Liver (tissue), 9 donors: ENCODE data around the gene DCXR. TPM values are rescaled to one million over a fixed set of nuclear protein-coding genes. Genes with fewer than 3 reads are reported as not detected.

Source experiments
- DNase-seq: peaks from one replicate; pipeline ENCODE4 v3.0.0-alpha.2; 2017; ENCODE audit warnings: low spot score
- H3K27ac ChIP-seq, 2 donors: one replicate each; pipeline ENCODE4 v1.7.0; 2013; ENCODE audit warnings: inconsistent platforms in 2 of 2, low read length in 2 of 2, control low read depth in 1 of 2, low read depth in 1 of 2, mild to moderate bottlenecking in 1 of 2
- H3K27me3 ChIP-seq, 4 donors: one replicate each; pipeline versions ENCODE4 v1.6.1 to v1.7.0; 2013; ENCODE audit warnings: low read length in 3 of 4, inconsistent platforms in 1 of 4, mild to moderate bottlenecking in 1 of 4, moderate library complexity in 1 of 4; ENCODE audit not compliant: control insufficient read depth in 4 of 4, insufficient read depth in 4 of 4
- H3K36me3 ChIP-seq, 4 donors: one replicate each; pipeline versions ENCODE4 v1.6.1 to v1.7.0; 2013; ENCODE audit warnings: low read length in 3 of 4, mild to moderate bottlenecking in 3 of 4, low read depth in 1 of 4, moderate library complexity in 1 of 4; ENCODE audit not compliant: control insufficient read depth in 4 of 4, insufficient read depth in 3 of 4
- H3K4me1 ChIP-seq, 4 donors: one replicate each; pipeline versions ENCODE4 v1.6.1 to v1.7.0; 2013; ENCODE audit warnings: low read length in 3 of 4, mild to moderate bottlenecking in 3 of 4, moderate library complexity in 1 of 4; ENCODE audit not compliant: control insufficient read depth in 4 of 4, insufficient read depth in 4 of 4
- H3K4me3 ChIP-seq, 3 donors: one replicate each; pipeline versions ENCODE4 v1.6.1 to v1.7.0; 2013; ENCODE audit warnings: low read length in 3 of 3, control low read depth in 1 of 3, low read depth in 1 of 3, mild to moderate bottlenecking in 1 of 3
- H3K9ac ChIP-seq, 2 donors: one replicate each; pipeline ENCODE4 v1.7.0; 2013; ENCODE audit warnings: low read length in 2 of 2, mild to moderate bottlenecking in 2 of 2, moderate library complexity in 2 of 2, control low read depth in 1 of 2, low read depth in 1 of 2
- H3K9me3 ChIP-seq, 4 donors: one replicate each; pipeline versions ENCODE4 v1.6.1 to v1.7.0; 2013; ENCODE audit warnings: low read length in 3 of 4; ENCODE audit not compliant: control insufficient read depth in 4 of 4
- CTCF ChIP-seq: fragments of 150-350 bp; IDR thresholded peaks from 2 replicates; pipeline ENCODE4 v1.5.1; 2017; ENCODE audit warnings: improper control_type of control experiment, low read depth, low read length; ENCODE audit not compliant: missing input control
- FOXA1 ChIP-seq: IDR thresholded peaks from 2 replicates; pipeline ENCODE4 v1.6.1; 2016; ENCODE audit warnings: antibody characterized with exemption
- GABPA ChIP-seq, 2 donors: IDR thresholded peaks in 1 of 2; conservative IDR thresholded peaks in 1 of 2; 2 replicates each; pipeline ENCODE4 v1.6.1; 2016; ENCODE audit warnings: antibody characterized with exemption in 2 of 2, mild to moderate bottlenecking in 1 of 2, moderate library complexity in 1 of 2
- HNF4A ChIP-seq, 2 donors: conservative IDR thresholded peaks; 2 replicates each; pipeline ENCODE4 v1.6.1; 2016; ENCODE audit warnings: antibody characterized with exemption in 2 of 2, mild to moderate bottlenecking in 2 of 2
- JUND ChIP-seq, 2 donors: IDR thresholded peaks; 2 replicates each; pipeline ENCODE4 v1.6.1; 2016; ENCODE audit warnings: antibody characterized with exemption in 2 of 2
- MAX ChIP-seq: IDR thresholded peaks from 2 replicates; pipeline ENCODE4 v1.6.1; 2016; ENCODE audit warnings: antibody characterized with exemption
- NR2F2 ChIP-seq: IDR thresholded peaks from 2 replicates; pipeline ENCODE4 v1.6.1; 2016; ENCODE audit warnings: antibody characterized with exemption
- RAD21 ChIP-seq, 2 donors: IDR thresholded peaks; 2 replicates each; pipeline ENCODE4 v1.6.1; 2016; ENCODE audit warnings: antibody characterized with exemption in 2 of 2, mild to moderate bottlenecking in 2 of 2
- WGBS: extraction: QIAGEN DNeasy Blood & Tissue Kit; methylation state at CpG from one replicate; pipeline ENCODE4 v1.1.7; 2013; 5-methylcytosine and 5-hydroxymethylcytosine counted together
- polyA plus RNA-seq, 2 donors: library from polyadenylated mRNA; stranded (reverse) in 1 of 2; unstranded in 1 of 2; fragments of 200-250 nt in 1 of 2; fragments of >200 nt in 1 of 2; fragmentation: Nextera tagmentation in 1 of 2; extraction: Ambion mirVana in 1 of 2; gene quantifications; one replicate each; pipeline versions ENCODE4 v1.2.1 to v1.2.3, GENCODE V29; 2013 to 2015
- total RNA-seq, 2 donors: library from RNA; depleted of rRNA; stranded (reverse); fragments of >200 nt; gene quantifications; one replicate each; pipeline ENCODE4 v1.2.3, GENCODE V29; 2014
- TF ChIP-seq, protein P1 (sequence below): IDR thresholded peaks from 2 replicates; pipeline ENCODE4 v1.6.1; 2016; ENCODE audit warnings: antibody characterized with exemption
- donor health status: healthy.
- donor health status: healthy.
- donor health status: healthy.
- donor health status: healthy.
- donor health status: healthy.

DCXR gene
- total and polyA plus RNA-seq, 4 donors: 58.6 to 1,190 (median 585) TPM

- Histone ChIP-seq H3K27me3 (no peaks in the 10 kb centered on the region), H3K9me3 (no peaks in the 10 kb centered on the region), H3K4me1 (peaks cover 12 to 32% (median 21%) of the 10 kb centered on the region in 4 donors), H3K36me3 (peaks cover 0 to 10% (median 5%) of the 10 kb centered on the region in 4 donors), H3K4me3 (no peak overlapping the region), H3K27ac (peak overlapping the region; percentile 10 to 45), H3K9ac (no peak overlapping the region)
- TF ChIP-seq JUND (IDR thresholded peaks at IDR 0.05) (no peak), GABPA (IDR thresholded peaks at IDR 0.05 in 1 of 2, conservative IDR thresholded peaks at IDR 0.05 in 1 of 2) (no peak), RAD21 (IDR thresholded peaks at IDR 0.05) (no peak), HNF4A (conservative IDR thresholded peaks at IDR 0.05) (no peak), FOXA1 (no peak)
- 82% methylated on average over 25 of the region's 25 CpGs for WGBS
- no peak for DNase-seq
Measured at GRCh38 chr17:81990836-81991683, 46.4 kb downstream of the DCXR start.

DNA sequence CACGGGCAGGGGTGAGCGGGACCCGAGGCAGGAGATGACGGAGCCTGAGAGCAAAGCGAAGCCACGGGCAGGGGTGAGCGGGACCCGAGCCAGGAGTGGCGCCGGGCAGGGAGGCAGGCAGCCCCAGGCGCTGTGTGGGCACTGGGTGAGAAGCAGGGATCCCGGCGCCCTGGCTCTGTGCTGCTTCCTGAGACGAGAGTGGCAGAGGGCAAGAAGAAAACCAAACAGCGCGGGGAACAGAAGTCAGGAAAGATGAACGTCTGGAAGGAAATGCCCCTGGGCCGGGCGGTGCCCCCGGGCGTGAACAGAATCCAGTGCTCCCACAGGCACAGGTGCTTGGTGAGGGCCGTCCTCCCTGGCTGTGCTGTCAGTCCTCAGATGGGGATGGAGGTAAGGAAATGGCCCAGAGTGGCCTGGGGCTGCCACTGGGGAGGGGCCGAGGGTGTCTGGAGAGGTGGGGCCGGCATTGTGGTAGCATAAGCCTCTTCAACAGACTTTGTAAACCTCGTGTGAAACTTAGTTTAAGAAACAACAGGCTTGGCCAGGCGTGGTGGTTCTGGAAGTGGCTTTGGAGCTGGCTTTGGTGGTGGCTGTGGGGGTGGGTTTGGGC lies 50.2 kb downstream of the DCXR start:
- no peak for TF ChIP-seq MAX
- no peak for TF ChIP-seq RAD21 (IDR thresholded peaks at IDR 0.05)
- TF ChIP-seq, protein P1, sequence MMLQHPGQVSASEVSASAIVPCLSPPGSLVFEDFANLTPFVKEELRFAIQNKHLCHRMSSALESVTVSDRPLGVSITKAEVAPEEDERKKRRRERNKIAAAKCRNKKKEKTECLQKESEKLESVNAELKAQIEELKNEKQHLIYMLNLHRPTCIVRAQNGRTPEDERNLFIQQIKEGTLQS: no peak
- no peak for TF ChIP-seq CTCF
- no peak for TF ChIP-seq JUND (IDR thresholded peaks at IDR 0.05)
- TF ChIP-seq NR2F2: no peak
- DNase-seq: no peak
- H3K9me3 ChIP-seq: no peaks in the 10 kb centered on the region
- no peaks in the 10 kb centered on the region for H3K27me3 ChIP-seq
- peaks cover 3 to 19% (median 13%) of the 10 kb centered on the region in 4 donors for H3K4me1 ChIP-seq
- H3K9ac ChIP-seq: no peak overlapping the region
- peaks cover 11 to 26% (median 17%) of the 10 kb centered on the region in 4 donors for H3K36me3 ChIP-seq
- H3K4me3 ChIP-seq: no peak overlapping the region
- WGBS: 93% methylated on average over 26 of the region's 26 CpGs
- H3K27ac ChIP-seq: no peak overlapping the region

DNA sequence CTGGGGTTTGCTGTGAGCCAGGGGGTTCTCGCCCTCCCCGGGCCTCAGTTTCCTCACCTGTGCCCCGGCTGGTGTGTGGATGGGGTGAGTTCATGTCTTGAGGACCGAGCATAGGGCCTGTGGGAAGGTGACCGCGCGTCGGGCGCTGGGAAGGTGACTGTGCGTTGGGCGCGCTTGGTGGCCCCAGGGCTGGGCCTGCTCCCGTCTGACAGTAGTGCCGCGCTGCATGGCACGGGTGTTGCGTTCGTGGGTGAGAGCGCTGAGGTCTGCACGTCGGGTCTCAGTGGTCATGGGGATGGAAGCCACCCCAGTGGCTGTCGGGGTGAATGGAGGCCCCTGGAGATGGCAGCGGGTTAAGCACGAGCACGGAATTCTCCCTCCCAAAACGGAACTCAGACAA lies 50.9 kb downstream of the DCXR start:
- Histone ChIP-seq H3K27ac (no peak overlapping the region), H3K27me3 (no peaks in the 10 kb centered on the region), H3K9ac (no peak overlapping the region), H3K9me3 (no peaks in the 10 kb centered on the region), H3K4me1 (peaks cover 0 to 12% (median 8%) of the 10 kb centered on the region in 4 donors), H3K4me3 (no peak overlapping the region), H3K36me3 (peaks cover 11 to 26% (median 17%) of the 10 kb centered on the region in 4 donors)
- WGBS: 97% methylated on average over 26 of the region's 26 CpGs
- DNase-seq: no peak
- TF ChIP-seq GABPA (IDR thresholded peaks at IDR 0.05 in 1 of 2, conservative IDR thresholded peaks at IDR 0.05 in 1 of 2) (no peak), HNF4A (conservative IDR thresholded peaks at IDR 0.05) (no peak)

Other genes starting within 250 kb of the DCXR start
- gene GCGR, start 233.5 kb downstream of the DCXR start, total RNA-seq: 10 to 100 TPM; 20.7 to 72.0 TPM
- 10 to 100 TPM; 42.0 to 55.8 TPM for gene GCGR, start 233.5 kb downstream of the DCXR start, polyA plus RNA-seq
- gene MCRIP1, start 204.4 kb downstream of the DCXR start, total RNA-seq: 10 to 100 TPM; 16.6 to 42.0 TPM
- 10 to 100 TPM; 24.2 to 28.2 TPM for gene MCRIP1, start 204.4 kb downstream of the DCXR start, polyA plus RNA-seq
- not detected for gene PPP1R27, start 202.6 kb downstream of the DCXR start, total RNA-seq
- gene PPP1R27, start 202.6 kb downstream of the DCXR start, polyA plus RNA-seq: under 1 TPM; 0.31 to 0.35 TPM
- 1,000 to 10,000 TPM; 1,086 to 3,361 TPM for gene P4HB, start 177.2 kb downstream of the DCXR start, total RNA-seq
- gene P4HB, start 177.2 kb downstream of the DCXR start, polyA plus RNA-seq: 1,000 to 10,000 TPM in 1 of 2 donors, 100 to 1,000 TPM in 1; 1,000 to 2,066 TPM
- gene ARHGDIA, start 166.4 kb downstream of the DCXR start, total RNA-seq: 10 to 100 TPM; 35.5 to 47.3 TPM
- gene ARHGDIA, start 166.4 kb downstream of the DCXR start, polyA plus RNA-seq: 100 to 1,000 TPM; 103 to 142 TPM
- gene ALYREF, start 146.1 kb downstream of the DCXR start, total RNA-seq: 10 to 100 TPM; 22.6 to 67.4 TPM
- 10 to 100 TPM in 1 of 2 donors, 1 to 10 TPM in 1; 2.5 to 24.6 TPM for gene ALYREF, start 146.1 kb downstream of the DCXR start, polyA plus RNA-seq
- gene ANAPC11, start 146.0 kb downstream of the DCXR start, total RNA-seq: 10 to 100 TPM; 71.0 to 78.7 TPM
- gene ANAPC11, start 146.0 kb downstream of the DCXR start, polyA plus RNA-seq: 100 to 1,000 TPM; 160 to 246 TPM
- gene NPB, start 135.5 kb downstream of the DCXR start, total RNA-seq: under 1 TPM; 0.25 to 0.84 TPM
- under 1 TPM; 0.15 to 0.92 TPM for gene NPB, start 135.5 kb downstream of the DCXR start, polyA plus RNA-seq
- gene PCYT2, start 126.3 kb downstream of the DCXR start, total RNA-seq: 100 to 1,000 TPM in 1 of 2 donors, 10 to 100 TPM in 1; 86.0 to 101 TPM
- 10 to 100 TPM; 63.9 to 90.9 TPM for gene PCYT2, start 126.3 kb downstream of the DCXR start, polyA plus RNA-seq
- 10 to 100 TPM; 13.5 to 16.5 TPM for gene SIRT7, start 119.5 kb downstream of the DCXR start, total RNA-seq
- 1 to 10 TPM; 7.1 to 9.4 TPM for gene SIRT7, start 119.5 kb downstream of the DCXR start, polyA plus RNA-seq
- 10 to 100 TPM; 11.7 to 17.0 TPM for gene MAFG, start 110.0 kb downstream of the DCXR start, total RNA-seq
- gene MAFG, start 110.0 kb downstream of the DCXR start, polyA plus RNA-seq: 1 to 10 TPM; 3.0 to 6.1 TPM
- gene PYCR1, start 100.4 kb downstream of the DCXR start, total RNA-seq: 10 to 100 TPM; 10.4 to 14.1 TPM
- 1 to 10 TPM; 5.0 to 5.1 TPM for gene PYCR1, start 100.4 kb downstream of the DCXR start, polyA plus RNA-seq
- not detected for gene MYADML2, start 90.5 kb downstream of the DCXR start, total RNA-seq
- not detected for gene MYADML2, start 90.5 kb downstream of the DCXR start, polyA plus RNA-seq
- gene NOTUM, start 76.5 kb downstream of the DCXR start, total RNA-seq: 1 to 10 TPM in 1 of 2 donors, under 1 TPM in 1; 0.19 to 5.4 TPM
- gene NOTUM, start 76.5 kb downstream of the DCXR start, polyA plus RNA-seq: 1 to 10 TPM; 1.1 to 2.0 TPM
- gene ASPSCR1, start 60.1 kb downstream of the DCXR start, total RNA-seq: 10 to 100 TPM; 17.8 to 26.2 TPM
- gene ASPSCR1, start 60.1 kb downstream of the DCXR start, polyA plus RNA-seq: 10 to 100 TPM; 19.0 to 21.7 TPM
- 10 to 100 TPM; 22.5 to 40.6 TPM for gene CENPX, start 14.8 kb downstream of the DCXR start, total RNA-seq
- gene CENPX, start 14.8 kb downstream of the DCXR start, polyA plus RNA-seq: 10 to 100 TPM; 49.2 to 83.9 TPM
- gene LRRC45, start 14.4 kb downstream of the DCXR start, total RNA-seq: 10 to 100 TPM in 1 of 2 donors, 1 to 10 TPM in 1; 7.2 to 14.1 TPM
- gene LRRC45, start 14.4 kb downstream of the DCXR start, polyA plus RNA-seq: 1 to 10 TPM; 4.0 to 6.8 TPM
- gene RAC3, start 6.0 kb downstream of the DCXR start, total RNA-seq: 1 to 10 TPM; 3.1 to 6.3 TPM
- 1 to 10 TPM in 1 of 2 donors, under 1 TPM in 1; 0.63 to 3.5 TPM for gene RAC3, start 6.0 kb downstream of the DCXR start, polyA plus RNA-seq
- gene RFNG, start 14.1 kb upstream of the DCXR start, total RNA-seq: 10 to 100 TPM; 15.0 to 23.7 TPM
- 10 to 100 TPM; 23.2 to 36.0 TPM for gene RFNG, start 14.1 kb upstream of the DCXR start, polyA plus RNA-seq
- gene GPS1, start 14.2 kb upstream of the DCXR start, total RNA-seq: 10 to 100 TPM; 59.4 to 66.3 TPM
- gene GPS1, start 14.2 kb upstream of the DCXR start, polyA plus RNA-seq: 10 to 100 TPM; 53.9 to 58.3 TPM
- 10 to 100 TPM; 40.6 to 59.5 TPM for gene DUS1L, start 28.1 kb upstream of the DCXR start, total RNA-seq
- gene DUS1L, start 28.1 kb upstream of the DCXR start, polyA plus RNA-seq: 10 to 100 TPM; 47.2 to 74.7 TPM
- 100 to 1,000 TPM; 184 to 229 TPM for gene FASN, start 60.5 kb upstream of the DCXR start, total RNA-seq
- 10 to 100 TPM; 53.1 to 75.3 TPM for gene FASN, start 60.5 kb upstream of the DCXR start, polyA plus RNA-seq
- 10 to 100 TPM in 1 of 2 donors, 1 to 10 TPM in 1; 5.4 to 13.6 TPM for gene CCDC57, start 175.1 kb upstream of the DCXR start, total RNA-seq
- 10 to 100 TPM in 1 of 2 donors, 1 to 10 TPM in 1; 9.8 to 19.1 TPM for gene CCDC57, start 175.1 kb upstream of the DCXR start, polyA plus RNA-seq
- gene SLC16A3, start 191.3 kb upstream of the DCXR start, total RNA-seq: 10 to 100 TPM in 1 of 2 donors, 1 to 10 TPM in 1; 9.2 to 10.5 TPM
- 1 to 10 TPM; 1.1 to 8.4 TPM for gene SLC16A3, start 191.3 kb upstream of the DCXR start, polyA plus RNA-seq
- 10 to 100 TPM; 22.0 to 49.0 TPM for gene CSNK1D, start 236.0 kb upstream of the DCXR start, total RNA-seq
- gene CSNK1D, start 236.0 kb upstream of the DCXR start, polyA plus RNA-seq: 10 to 100 TPM; 29.0 to 39.3 TPM